GM23338 (cell line): ENCODE measurements around the gene LIF. TPM values are rescaled to one million over a fixed set of nuclear protein-coding genes. Genes with fewer than 3 reads are reported as not detected.

Experiments
- ATAC-seq: fragments of 200-7000 bp; cut with Tn5 transposase; 3 replicates; pipeline ENCODE4 v1.9.1; 2020
- DNase-seq: peaks from one replicate; pipeline ENCODE4 v3.0.0-alpha.2; 2015; ENCODE audit warnings: low spot score
- H2AFZ ChIP-seq: fragments of 200-600 bp; sonication (generic); 2 replicates; pipeline ENCODE4 v1.8.0; 2016; ENCODE audit warnings: antibody characterized with exemption, mild to moderate bottlenecking, moderate library complexity
- H3F3A ChIP-seq: fragments of 200-600 bp; sonication (generic); replicated peaks from 2 replicates; pipeline ENCODE4 v1.8.0; 2017; ENCODE audit warnings: antibody characterized with exemption, mixed run types, low read depth
- H3K27ac ChIP-seq: fragments of 200-600 bp; sonication (generic); 2 replicates; pipeline ENCODE4 v1.6.1; 2016; ENCODE audit warnings: low read depth
- H3K27me3 ChIP-seq: fragments of 200-600 bp; sonication (generic); 2 replicates; pipeline ENCODE4 v1.8.0; 2016; ENCODE audit warnings: mild to moderate bottlenecking, mixed run types, moderate library complexity; ENCODE audit not compliant: insufficient read depth
- H3K36me3 ChIP-seq: fragments of 200-600 bp; sonication (generic); 2 replicates; pipeline ENCODE4 v1.8.0; 2016; ENCODE audit warnings: mild to moderate bottlenecking; ENCODE audit not compliant: insufficient read depth
- H3K4me1 ChIP-seq: fragments of 200-600 bp; sonication (generic); 2 replicates; pipeline ENCODE4 v1.8.0; 2016; ENCODE audit warnings: mild to moderate bottlenecking, moderate library complexity; ENCODE audit not compliant: insufficient read depth
- H3K4me2 ChIP-seq: fragments of 200-600 bp; sonication (generic); 2 replicates; pipeline ENCODE4 v1.7.1; 2017; ENCODE audit warnings: mixed run types
- H3K4me3 ChIP-seq: fragments of 200-600 bp; sonication (generic); 2 replicates; pipeline ENCODE4 v1.6.1; 2016; ENCODE audit warnings: mixed run types
- H3K79me2 ChIP-seq: fragments of 200-600 bp; sonication (generic); replicated peaks from 2 replicates; pipeline ENCODE4 v1.8.0; 2017; ENCODE audit warnings: mild to moderate bottlenecking; ENCODE audit not compliant: insufficient read depth
- H3K9me2 ChIP-seq: fragments of 200-600 bp; sonication (generic); 2 replicates; pipeline ENCODE4 v1.8.0; 2017; ENCODE audit not compliant: insufficient read depth
- H4K20me1 ChIP-seq: fragments of 200-600 bp; sonication (generic); replicated peaks from 2 replicates; pipeline ENCODE4 v1.8.0; 2017; ENCODE audit warnings: mild to moderate bottlenecking; ENCODE audit not compliant: insufficient read depth
- H3K27ac Mint-ChIP-seq: 2 replicates; pipeline ENCODE4 v1.8.0; 2020; ENCODE audit warnings: inconsistent platforms, mild to moderate bottlenecking, moderate library complexity, mixed read lengths
- H3K27me3 Mint-ChIP-seq: 3 replicates; pipeline ENCODE4 v1.8.0; 2022; ENCODE audit warnings: low read depth, mild to moderate bottlenecking, moderate library complexity, mixed read lengths, inconsistent platforms; ENCODE audit not compliant: insufficient read depth, poor library complexity
- H3K36me3 Mint-ChIP-seq: 3 replicates; pipeline ENCODE4 v1.8.0; 2021; ENCODE audit warnings: low read depth, mild to moderate bottlenecking, inconsistent platforms, moderate library complexity, mixed read lengths
- H3K4me1 Mint-ChIP-seq: 3 replicates; pipeline ENCODE4 v1.8.0; 2020; ENCODE audit warnings: mild to moderate bottlenecking, inconsistent platforms, mixed read lengths
- H3K4me3 Mint-ChIP-seq: 3 replicates; pipeline ENCODE4 v1.8.0; 2021; ENCODE audit warnings: moderate library complexity, mild to moderate bottlenecking, inconsistent platforms, mixed read lengths
- H3K9me3 Mint-ChIP-seq: 3 replicates; pipeline ENCODE4 v1.8.0; 2020; ENCODE audit warnings: moderate library complexity, mild to moderate bottlenecking, inconsistent platforms, mixed read lengths
- CREB1 ChIP-seq: fragments of 250-450 bp; sonication (Bioruptor Pico); IDR thresholded peaks from 2 replicates; pipeline ENCODE4 v1.5.0; 2020; ENCODE audit warnings: low read depth, mild to moderate bottlenecking, moderate library complexity
- EZH2 ChIP-seq: fragments of 200-600 bp; sonication (generic); IDR thresholded peaks from one replicate; pipeline ENCODE4 v1.8.0; 2017; ENCODE audit warnings: antibody characterized with exemption, mild to moderate bottlenecking, low read depth; ENCODE audit not compliant: unreplicated experiment
- NANOG ChIP-seq: IDR thresholded peaks from 2 replicates; pipeline ENCODE4 v1.6.1; 2016; ENCODE audit warnings: antibody characterized with exemption, borderline replicate concordance
- POLR2AphosphoS5 ChIP-seq: IDR thresholded peaks from 2 replicates; pipeline ENCODE4 v1.6.1; 2016; ENCODE audit warnings: antibody characterized with exemption, low read depth
- ZNF114 ChIP-seq: fragments of 250-450 bp; sonication (Bioruptor Pico); IDR thresholded peaks from 2 replicates; pipeline ENCODE4 v1.5.0; 2020; ENCODE audit warnings: mild to moderate bottlenecking, moderate library complexity
- ZNF331 ChIP-seq: fragments of 250-450 bp; sonication (Bioruptor Pico); IDR thresholded peaks from 2 replicates; pipeline ENCODE4 v1.5.0; 2020; ENCODE audit warnings: low read depth, mild to moderate bottlenecking, moderate library complexity
- polyA plus RNA-seq: library from polyadenylated mRNA; unstranded; fragments of >200 nt; fragmentation: Nextera tagmentation; extraction: Ambion mirVana; gene quantifications from 2 replicates; pipeline ENCODE4 v1.2.1, GENCODE V29; 2016
- total RNA-seq: library from RNA; depleted of rRNA; stranded (reverse); fragments of >200 nt; shearing (Covaris generic); gene quantifications from 2 replicates; pipeline ENCODE4 v1.2.3, GENCODE V29; 2014
- TF ChIP-seq, protein P1 (sequence below): fragments of 250-450 bp; sonication (Bioruptor Pico); IDR thresholded peaks from 2 replicates; pipeline ENCODE4 v1.5.0; 2020; ENCODE audit warnings: mild to moderate bottlenecking, moderate library complexity
- TF ChIP-seq, protein P2 (sequence below), 2 experiments: fragments of 200-600 bp in 1 of 2; sonication (generic) in 1 of 2; conservative IDR thresholded peaks; 2 replicates each; pipeline versions ENCODE4 v1.5.1 to v1.6.1; 2016 to 2017; ENCODE audit warnings: antibody characterized with exemption in 2 of 2, low read depth in 2 of 2, mild to moderate bottlenecking in 2 of 2, moderate library complexity in 1 of 2

The LIF gene
- total and polyA plus RNA-seq, 2 experiments from 2014 or later: 1.8 to 3.6 TPM

DNA sequence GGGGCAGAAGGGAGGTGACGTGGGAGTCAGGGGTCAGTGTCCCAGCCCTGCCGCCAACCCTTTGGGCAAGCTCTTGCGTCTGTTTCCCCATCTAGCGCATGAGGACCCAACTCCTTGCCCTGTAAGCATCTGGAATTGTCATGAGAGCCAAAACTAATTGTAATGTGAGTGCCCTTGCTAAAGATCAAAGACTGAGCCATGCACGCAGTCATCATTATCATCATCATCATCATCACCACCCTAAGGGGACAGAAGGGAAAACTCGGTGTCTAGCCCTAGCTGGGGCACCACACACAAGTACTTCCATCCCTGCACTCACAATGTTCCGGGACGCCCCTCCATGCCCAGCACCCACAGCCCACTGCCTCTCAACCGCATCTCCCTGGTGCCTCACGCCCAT, 2.5 kb downstream of the LIF start (continued):
- TF ChIP-seq, protein P1, sequence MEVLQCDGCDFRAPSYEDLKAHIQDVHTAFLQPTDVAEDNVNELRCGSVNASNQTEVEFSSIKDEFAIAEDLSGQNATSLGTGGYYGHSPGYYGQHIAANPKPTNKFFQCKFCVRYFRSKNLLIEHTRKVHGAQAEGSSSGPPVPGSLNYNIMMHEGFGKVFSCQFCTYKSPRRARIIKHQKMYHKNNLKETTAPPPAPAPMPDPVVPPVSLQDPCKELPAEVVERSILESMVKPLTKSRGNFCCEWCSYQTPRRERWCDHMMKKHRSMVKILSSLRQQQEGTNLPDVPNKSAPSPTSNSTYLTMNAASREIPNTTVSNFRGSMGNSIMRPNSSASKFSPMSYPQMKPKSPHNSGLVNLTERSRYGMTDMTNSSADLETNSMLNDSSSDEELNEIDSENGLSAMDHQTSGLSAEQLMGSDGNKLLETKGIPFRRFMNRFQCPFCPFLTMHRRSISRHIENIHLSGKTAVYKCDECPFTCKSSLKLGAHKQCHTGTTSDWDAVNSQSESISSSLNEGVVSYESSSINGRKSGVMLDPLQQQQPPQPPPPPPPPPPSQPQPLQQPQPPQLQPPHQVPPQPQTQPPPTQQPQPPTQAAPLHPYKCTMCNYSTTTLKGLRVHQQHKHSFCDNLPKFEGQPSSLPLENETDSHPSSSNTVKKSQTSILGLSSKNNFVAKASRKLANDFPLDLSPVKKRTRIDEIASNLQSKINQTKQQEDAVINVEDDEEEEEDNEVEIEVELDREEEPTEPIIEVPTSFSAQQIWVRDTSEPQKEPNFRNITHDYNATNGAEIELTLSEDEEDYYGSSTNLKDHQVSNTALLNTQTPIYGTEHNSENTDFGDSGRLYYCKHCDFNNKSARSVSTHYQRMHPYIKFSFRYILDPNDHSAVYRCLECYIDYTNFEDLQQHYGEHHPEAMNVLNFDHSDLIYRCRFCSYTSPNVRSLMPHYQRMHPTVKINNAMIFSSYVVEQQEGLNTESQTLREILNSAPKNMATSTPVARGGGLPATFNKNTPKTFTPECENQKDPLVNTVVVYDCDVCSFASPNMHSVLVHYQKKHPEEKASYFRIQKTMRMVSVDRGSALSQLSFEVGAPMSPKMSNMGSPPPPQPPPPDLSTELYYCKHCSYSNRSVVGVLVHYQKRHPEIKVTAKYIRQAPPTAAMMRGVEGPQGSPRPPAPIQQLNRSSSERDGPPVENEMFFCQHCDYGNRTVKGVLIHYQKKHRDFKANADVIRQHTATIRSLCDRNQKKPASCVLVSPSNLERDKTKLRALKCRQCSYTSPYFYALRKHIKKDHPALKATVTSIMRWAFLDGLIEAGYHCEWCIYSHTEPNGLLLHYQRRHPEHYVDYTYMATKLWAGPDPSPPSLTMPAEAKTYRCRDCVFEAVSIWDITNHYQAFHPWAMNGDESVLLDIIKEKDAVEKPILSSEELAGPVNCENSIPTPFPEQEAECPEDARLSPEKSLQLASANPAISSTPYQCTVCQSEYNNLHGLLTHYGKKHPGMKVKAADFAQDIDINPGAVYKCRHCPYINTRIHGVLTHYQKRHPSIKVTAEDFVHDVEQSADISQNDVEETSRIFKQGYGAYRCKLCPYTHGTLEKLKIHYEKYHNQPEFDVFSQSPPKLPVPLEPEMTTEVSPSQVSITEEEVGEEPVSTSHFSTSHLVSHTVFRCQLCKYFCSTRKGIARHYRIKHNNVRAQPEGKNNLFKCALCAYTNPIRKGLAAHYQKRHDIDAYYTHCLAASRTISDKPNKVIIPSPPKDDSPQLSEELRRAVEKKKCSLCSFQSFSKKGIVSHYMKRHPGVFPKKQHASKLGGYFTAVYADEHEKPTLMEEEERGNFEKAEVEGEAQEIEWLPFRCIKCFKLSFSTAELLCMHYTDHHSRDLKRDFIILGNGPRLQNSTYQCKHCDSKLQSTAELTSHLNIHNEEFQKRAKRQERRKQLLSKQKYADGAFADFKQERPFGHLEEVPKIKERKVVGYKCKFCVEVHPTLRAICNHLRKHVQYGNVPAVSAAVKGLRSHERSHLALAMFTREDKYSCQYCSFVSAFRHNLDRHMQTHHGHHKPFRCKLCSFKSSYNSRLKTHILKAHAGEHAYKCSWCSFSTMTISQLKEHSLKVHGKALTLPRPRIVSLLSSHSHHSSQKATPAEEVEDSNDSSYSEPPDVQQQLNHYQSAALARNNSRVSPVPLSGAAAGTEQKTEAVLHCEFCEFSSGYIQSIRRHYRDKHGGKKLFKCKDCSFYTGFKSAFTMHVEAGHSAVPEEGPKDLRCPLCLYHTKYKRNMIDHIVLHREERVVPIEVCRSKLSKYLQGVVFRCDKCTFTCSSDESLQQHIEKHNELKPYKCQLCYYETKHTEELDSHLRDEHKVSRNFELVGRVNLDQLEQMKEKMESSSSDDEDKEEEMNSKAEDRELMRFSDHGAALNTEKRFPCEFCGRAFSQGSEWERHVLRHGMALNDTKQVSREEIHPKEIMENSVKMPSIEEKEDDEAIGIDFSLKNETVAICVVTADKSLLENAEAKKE (CRISPR knock-in tag): no peak
- no peak for TF ChIP-seq ZNF331 (CRISPR knock-in tag)

DNA sequence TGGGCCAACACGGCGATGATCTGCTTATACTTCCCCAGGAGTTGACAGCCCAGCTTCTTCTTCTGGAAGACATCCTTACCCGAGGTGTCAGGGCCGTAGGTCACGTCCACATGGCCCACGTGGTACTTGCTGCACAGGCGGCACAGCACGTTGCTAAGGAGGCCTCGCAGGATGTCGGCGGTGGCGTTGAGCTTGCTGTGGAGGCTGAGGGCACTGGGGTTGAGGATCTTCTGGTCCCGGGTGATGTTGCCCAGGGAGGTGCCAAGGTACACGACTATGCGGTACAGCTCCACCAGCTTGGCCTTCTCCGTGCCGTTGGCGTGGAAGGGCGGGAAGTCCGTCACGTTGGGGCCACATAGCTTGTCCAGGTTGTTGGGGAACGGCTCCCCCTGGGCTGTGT, 2.9 kb downstream of the LIF start:
- no peak overlapping the region for H3K4me2 ChIP-seq
- peaks cover 12% of the 10 kb centered on the region for H3K4me1 ChIP-seq
- H3K9me3 Mint-ChIP-seq: no peaks in the 10 kb centered on the region
- H3K27me3 ChIP-seq: no peaks in the 10 kb centered on the region
- H3K27me3 Mint-ChIP-seq: peaks cover 17% of the 10 kb centered on the region
- DNase-seq (no peak), ATAC-seq (no peak)
- no peak overlapping the region for H3K27ac Mint-ChIP-seq
- H3K4me1 Mint-ChIP-seq: peaks cover 33% of the 10 kb centered on the region
- no peaks in the 10 kb centered on the region for H3K36me3 ChIP-seq
- H4K20me1 ChIP-seq: no peaks in the 10 kb centered on the region
- H3F3A ChIP-seq: no peaks in the 10 kb centered on the region
- no peaks in the 10 kb centered on the region for H3K9me2 ChIP-seq
- H3K36me3 Mint-ChIP-seq: peaks cover 20% of the 10 kb centered on the region
- no peak overlapping the region for H2AFZ ChIP-seq
- H3K4me3 Mint-ChIP-seq: no peak overlapping the region
- H3K4me3 ChIP-seq: no peak overlapping the region
- no peaks in the 10 kb centered on the region for H3K79me2 ChIP-seq
- H3K27ac ChIP-seq: no peak overlapping the region
- TF ChIP-seq EZH2: no peak
- TF ChIP-seq CREB1 (CRISPR knock-in tag): no peak
- TF ChIP-seq, protein P2, sequence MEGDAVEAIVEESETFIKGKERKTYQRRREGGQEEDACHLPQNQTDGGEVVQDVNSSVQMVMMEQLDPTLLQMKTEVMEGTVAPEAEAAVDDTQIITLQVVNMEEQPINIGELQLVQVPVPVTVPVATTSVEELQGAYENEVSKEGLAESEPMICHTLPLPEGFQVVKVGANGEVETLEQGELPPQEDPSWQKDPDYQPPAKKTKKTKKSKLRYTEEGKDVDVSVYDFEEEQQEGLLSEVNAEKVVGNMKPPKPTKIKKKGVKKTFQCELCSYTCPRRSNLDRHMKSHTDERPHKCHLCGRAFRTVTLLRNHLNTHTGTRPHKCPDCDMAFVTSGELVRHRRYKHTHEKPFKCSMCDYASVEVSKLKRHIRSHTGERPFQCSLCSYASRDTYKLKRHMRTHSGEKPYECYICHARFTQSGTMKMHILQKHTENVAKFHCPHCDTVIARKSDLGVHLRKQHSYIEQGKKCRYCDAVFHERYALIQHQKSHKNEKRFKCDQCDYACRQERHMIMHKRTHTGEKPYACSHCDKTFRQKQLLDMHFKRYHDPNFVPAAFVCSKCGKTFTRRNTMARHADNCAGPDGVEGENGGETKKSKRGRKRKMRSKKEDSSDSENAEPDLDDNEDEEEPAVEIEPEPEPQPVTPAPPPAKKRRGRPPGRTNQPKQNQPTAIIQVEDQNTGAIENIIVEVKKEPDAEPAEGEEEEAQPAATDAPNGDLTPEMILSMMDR (conservative IDR thresholded peaks at IDR 0.05; ENCODE audit: low read depth in 2 of 2): no peak
- no peak for TF ChIP-seq POLR2AphosphoS5
- TF ChIP-seq, protein P1 (CRISPR knock-in tag): no peak
- no peak for TF ChIP-seq NANOG
- no peak for TF ChIP-seq ZNF114 (CRISPR knock-in tag)
